ENCODE results near the gene LIPC.

GRCh38 chr15:58574631-58575030 lies 142.8 kb downstream of the LIPC start:
- TF ChIP-seq CTCF (IDR thresholded peaks at IDR 0.05) (no peak), POLR2A (IDR thresholded peaks at IDR 0.05) (no peak)

Data from thyroid gland (tissue), 4 donors.